Activated T-helper 17 cell treated with anti-CD3 and anti-CD28 coated beads, Interleukin-2, amount 50 U/mL, for 72 hours (primary cell): ENCODE measurements around the gene LDLRAD4. TPM values are rescaled to one million over a fixed set of nuclear protein-coding genes. Genes with fewer than 3 reads are reported as not detected.
A peak's percentile ranks its signal among the peaks of the same experiment; 100 is the strongest.

Source experiments
- ATAC-seq: fragments of 150-1000 bp; cut with Tn5 transposase; replicated peaks from 2 replicates; pipeline ENCODE4 v1.10.0; 2021; ENCODE audit warnings: mild to moderate bottlenecking, moderate library complexity
- H3K27ac Mint-ChIP-seq: one replicate; pipeline ENCODE4 v1.8.0; 2022; ENCODE audit warnings: mixed read lengths
- H3K27me3 Mint-ChIP-seq: one replicate; pipeline ENCODE4 v1.8.0; 2022; ENCODE audit warnings: mixed read lengths
- H3K36me3 Mint-ChIP-seq: one replicate; pipeline ENCODE4 v1.8.0; 2022; ENCODE audit warnings: low read depth, mild to moderate bottlenecking, mixed read lengths
- H3K4me1 Mint-ChIP-seq: one replicate; pipeline ENCODE4 v1.8.0; 2022; ENCODE audit warnings: mixed read lengths
- H3K4me3 Mint-ChIP-seq: one replicate; pipeline ENCODE4 v1.8.0; 2022; ENCODE audit warnings: mild to moderate bottlenecking, mixed read lengths
- H3K9me3 Mint-ChIP-seq: one replicate; pipeline ENCODE4 v1.8.0; 2022; ENCODE audit warnings: mixed read lengths
- total RNA-seq, 2 donors: library from RNA; stranded (reverse); gene quantifications; one replicate each; pipeline ENCODE4 v1.2.3, GENCODE V29; 2022

The LDLRAD4 gene
- total RNA-seq, 2 donors from 2014 or later, result 52.0 to 54.8 TPM

DNA sequence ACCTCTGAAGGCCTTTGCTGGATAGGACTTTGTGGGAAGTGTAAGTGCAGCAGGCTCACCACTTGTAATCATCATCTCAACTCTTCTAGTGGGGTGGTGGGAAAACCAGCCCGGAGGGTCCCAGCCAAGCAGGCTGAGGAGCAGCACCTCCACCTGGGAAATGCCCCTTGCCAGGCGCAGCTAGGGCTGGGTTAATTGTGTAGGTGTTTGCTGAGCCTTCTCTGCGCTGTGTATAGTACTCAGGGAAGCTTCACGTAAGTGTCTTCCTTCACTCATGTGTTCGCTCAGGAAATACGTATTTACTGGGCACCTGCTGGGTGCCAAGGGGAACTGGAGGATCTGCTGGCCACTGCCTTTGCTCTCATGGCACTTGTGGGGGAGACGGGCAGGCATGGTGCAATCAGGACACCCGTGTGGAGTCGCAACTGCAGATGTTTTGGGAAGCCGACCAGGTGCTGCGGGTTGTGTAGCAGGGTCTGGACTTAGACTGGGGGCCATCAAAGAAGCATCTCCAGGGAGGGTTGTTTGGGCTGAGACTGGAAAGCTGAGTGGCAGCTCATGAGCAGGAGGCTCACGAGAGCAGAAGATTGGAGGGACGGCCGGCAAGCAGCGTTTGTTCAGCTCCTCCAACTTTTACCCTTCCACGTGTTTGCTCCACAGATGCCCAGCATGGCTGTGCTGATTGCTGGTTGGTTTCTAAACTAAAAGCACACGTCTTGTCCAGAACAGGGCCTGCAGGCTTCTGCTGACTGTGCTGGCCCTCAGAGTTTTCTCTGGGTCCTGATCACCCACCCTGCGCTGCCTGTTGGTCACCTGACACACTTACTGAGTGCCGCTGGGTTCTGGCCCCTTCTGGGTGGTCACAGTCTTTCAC, 164.6 kb downstream of the LDLRAD4 start:
- peaks cover 57% of the 10 kb centered on the region for H3K4me1 Mint-ChIP-seq
- H3K9me3 Mint-ChIP-seq, result no peaks in the 10 kb centered on the region
- peak overlapping the region; percentile 100 for H3K27ac Mint-ChIP-seq
- ATAC-seq, result peak; percentile 52
- H3K27me3 Mint-ChIP-seq, result no peaks in the 10 kb centered on the region
- peak overlapping the region; percentile 95 for H3K4me3 Mint-ChIP-seq
- H3K36me3 Mint-ChIP-seq, result peaks cover 27% of the 10 kb centered on the region

DNA sequence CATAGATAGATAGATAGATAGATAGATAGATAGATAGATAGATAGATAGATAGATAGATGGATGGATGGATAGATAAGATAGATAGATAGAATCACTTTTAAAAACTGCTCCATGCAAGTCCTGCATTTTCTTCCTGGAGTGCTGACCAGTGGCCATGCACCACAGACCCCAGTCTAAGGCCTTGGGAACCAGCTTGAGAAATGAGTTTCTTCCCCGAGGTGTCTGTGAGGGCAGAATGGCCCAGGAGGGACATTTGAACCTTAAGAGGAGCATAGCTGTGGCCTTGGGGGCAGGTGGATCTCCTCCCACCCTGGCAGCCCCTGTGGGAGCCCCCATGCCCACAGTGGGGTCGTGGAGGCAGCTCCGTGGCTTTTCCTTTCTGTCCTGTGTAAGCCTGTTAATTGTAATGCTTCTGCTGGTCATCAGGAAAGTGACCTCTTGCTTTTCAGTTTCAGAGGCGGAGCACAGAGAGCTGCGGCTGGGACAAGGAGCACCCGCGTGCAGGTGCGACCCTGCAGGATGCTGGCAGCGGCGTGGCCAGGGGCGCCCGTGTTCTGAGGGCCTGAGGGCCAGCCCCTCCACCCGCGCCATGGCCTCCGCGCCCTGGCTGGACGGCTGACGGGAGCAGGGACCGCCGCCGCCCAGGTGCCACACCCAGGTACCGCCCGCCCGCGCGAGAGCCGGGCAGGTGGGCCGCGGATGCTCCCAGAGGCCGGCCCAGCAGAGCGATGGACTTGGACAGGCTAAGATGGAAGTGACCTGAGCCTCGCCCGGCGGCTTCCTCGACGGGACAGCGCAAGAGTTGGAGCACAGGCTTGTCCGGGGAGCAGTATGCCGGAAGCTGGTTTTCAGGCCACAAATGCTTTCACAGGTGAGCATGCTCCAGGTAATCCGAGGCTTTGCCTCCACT, 168.6 kb downstream of the LDLRAD4 start:
- ATAC-seq, result no peak
- Mint-ChIP-seq H3K27ac (peak overlapping the region; percentile 48), H3K4me1 (peaks cover 28% of the 10 kb centered on the region), H3K27me3 (no peaks in the 10 kb centered on the region), H3K9me3 (no peaks in the 10 kb centered on the region), H3K4me3 (no peak overlapping the region), H3K36me3 (peaks cover 56% of the 10 kb centered on the region)

DNA sequence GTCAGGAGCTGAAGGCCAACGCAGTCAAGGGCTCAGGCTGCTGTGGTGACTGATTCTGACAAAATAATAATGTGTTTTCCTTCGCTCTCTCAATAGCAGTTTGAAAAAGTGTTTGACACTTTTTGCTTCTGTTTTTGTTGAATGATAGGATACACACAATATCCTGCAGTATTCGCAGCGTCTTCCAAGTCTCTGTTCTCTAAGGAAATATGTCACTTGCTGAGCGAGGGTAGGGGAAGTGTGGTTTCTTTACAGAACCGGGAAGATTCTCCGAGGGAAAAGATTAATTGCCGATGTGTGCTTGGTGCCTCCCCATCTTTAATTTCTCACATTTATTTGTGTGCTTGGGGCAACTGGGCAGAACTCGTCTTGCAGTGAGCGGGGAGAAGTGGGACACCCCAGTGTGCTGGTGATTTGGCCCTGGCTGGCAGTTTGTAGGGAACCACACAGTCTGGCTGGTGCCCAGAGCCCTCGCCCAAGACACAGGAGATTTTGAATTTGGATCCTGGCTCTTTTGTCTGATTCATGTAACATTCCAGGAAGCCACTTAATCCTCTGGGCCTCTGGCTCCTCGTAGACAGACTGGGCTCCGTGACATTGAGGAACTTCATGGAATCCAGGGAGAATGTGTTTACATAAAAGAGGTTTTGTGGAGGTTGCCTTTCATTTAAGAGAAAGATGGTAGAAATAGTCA, 169.4 kb downstream of the LDLRAD4 start:
- peaks cover 20% of the 10 kb centered on the region for H3K4me1 Mint-ChIP-seq
- H3K36me3 Mint-ChIP-seq, result peaks cover 52% of the 10 kb centered on the region
- H3K27me3 Mint-ChIP-seq, result no peaks in the 10 kb centered on the region
- H3K9me3 Mint-ChIP-seq, result no peaks in the 10 kb centered on the region
- no peak for ATAC-seq
- H3K4me3 Mint-ChIP-seq, result no peak overlapping the region
- peak overlapping the region; percentile 14 for H3K27ac Mint-ChIP-seq

DNA sequence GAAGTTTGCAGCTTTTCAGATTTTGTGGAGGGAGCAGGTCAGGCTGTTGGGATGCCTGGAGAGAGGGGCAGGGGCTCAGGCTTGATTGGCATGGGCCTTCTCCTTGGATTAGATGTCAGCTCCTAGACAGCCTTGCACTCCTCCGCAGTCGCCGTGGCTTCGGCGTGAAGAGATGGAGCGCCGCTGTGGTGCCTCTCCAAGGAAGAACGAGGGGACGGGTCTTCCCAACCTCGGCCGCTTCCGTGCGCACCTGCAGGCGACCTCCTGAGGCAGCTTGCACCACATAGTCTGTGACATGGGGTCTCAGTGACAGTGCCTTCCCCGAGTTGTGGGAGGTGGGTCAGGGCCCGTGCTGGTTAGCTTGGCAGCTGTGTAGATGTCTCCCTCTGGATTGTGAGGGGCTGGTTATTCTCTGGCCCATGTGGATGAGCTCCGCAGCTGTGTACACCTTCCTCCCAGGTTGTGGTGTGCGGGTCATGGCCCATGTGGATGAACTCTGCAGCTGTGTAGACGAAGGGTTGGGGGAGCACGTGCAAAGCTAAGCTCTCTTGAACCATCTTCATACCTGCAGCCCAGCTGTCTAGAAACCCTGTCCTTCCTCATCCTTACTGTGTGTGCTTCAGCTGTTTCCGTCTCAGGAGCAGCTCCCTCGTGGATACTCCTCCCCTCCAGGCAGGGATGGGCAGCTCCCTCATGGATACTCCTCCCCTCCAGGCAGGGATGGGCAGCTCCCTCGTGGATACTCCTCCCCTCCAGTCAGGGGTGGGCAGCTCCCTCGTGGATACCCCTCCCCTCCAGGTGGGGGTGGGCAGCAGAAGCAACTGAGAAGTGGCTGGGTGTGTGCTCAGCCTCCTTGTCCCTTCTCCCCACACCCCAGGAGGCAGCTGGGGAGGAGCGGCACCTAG, 170.3 kb downstream of the LDLRAD4 start:
- Mint-ChIP-seq H3K9me3 (no peaks in the 10 kb centered on the region), H3K36me3 (peaks cover 48% of the 10 kb centered on the region), H3K27ac (peak overlapping the region; percentile 14)

DNA sequence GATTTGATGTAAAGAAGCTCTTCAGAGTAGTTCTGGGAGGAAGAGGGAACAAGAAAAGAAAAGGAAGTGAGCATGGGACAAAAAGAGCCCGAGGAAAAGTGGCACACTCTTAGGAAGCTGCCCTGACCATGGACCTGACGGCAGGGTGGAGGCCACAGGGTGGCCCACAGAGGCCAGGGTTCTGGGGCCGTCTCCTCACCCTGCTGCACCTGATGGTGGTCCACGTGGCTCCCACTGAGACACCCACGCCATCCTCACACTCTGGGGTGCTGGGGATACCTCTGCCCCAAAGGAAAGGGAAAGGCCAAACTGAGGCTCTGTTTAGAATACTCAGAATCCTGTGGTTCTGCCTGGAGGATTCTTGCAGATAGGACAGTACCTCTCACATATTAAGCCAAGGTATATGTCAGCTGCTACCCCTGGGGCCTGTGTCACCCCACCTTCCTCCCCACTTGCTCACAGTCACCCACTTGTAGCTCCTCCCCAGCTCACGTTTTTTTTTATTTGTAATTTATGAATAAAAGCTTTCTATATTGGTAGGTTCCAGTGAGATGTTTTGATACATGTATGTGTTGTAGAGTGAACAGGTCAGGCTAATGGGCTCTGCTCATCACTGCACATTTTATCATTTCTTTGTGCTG, 171.1 kb downstream of the LDLRAD4 start:
- no peaks in the 10 kb centered on the region for H3K27me3 Mint-ChIP-seq
- ATAC-seq, result no peak
- H3K36me3 Mint-ChIP-seq, result peaks cover 48% of the 10 kb centered on the region
- H3K27ac Mint-ChIP-seq, result peak overlapping the region; percentile 33
- H3K4me3 Mint-ChIP-seq, result no peak overlapping the region
- H3K4me1 Mint-ChIP-seq, result peaks cover 20% of the 10 kb centered on the region
- H3K9me3 Mint-ChIP-seq, result no peaks in the 10 kb centered on the region

More for the DNA sequence above, 170.3 kb downstream of the LDLRAD4 start:
- H3K27me3 Mint-ChIP-seq, result no peaks in the 10 kb centered on the region
- peaks cover 21% of the 10 kb centered on the region for H3K4me1 Mint-ChIP-seq
- ATAC-seq, result no peak
- no peak overlapping the region for H3K4me3 Mint-ChIP-seq

DNA sequence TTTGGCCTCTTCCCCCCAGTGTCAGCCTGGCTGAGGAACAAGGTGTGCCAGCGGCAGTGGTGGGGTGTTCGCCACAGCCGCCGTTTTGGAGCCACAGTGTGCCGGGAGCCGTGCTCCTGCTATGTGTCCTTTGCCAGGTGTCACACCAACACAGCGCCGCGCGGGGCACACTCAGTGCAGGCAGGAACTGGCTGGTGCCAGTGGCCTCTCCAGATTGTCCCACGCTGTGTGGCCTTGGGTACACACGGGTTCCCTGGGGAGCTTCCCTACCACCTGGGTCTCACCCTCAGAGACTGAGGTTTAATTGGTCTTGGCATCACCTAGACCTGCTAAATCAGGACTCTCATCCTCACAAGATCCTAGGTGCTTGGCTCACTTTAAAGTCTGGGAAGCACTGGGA, 171.6 kb downstream of the LDLRAD4 start:
- no peak for ATAC-seq
- peaks cover 48% of the 10 kb centered on the region for H3K36me3 Mint-ChIP-seq
- H3K27me3 Mint-ChIP-seq, result no peaks in the 10 kb centered on the region
- no peaks in the 10 kb centered on the region for H3K9me3 Mint-ChIP-seq
- H3K4me3 Mint-ChIP-seq, result no peak overlapping the region
- peaks cover 14% of the 10 kb centered on the region for H3K4me1 Mint-ChIP-seq
- peak overlapping the region; percentile 33 for H3K27ac Mint-ChIP-seq

DNA sequence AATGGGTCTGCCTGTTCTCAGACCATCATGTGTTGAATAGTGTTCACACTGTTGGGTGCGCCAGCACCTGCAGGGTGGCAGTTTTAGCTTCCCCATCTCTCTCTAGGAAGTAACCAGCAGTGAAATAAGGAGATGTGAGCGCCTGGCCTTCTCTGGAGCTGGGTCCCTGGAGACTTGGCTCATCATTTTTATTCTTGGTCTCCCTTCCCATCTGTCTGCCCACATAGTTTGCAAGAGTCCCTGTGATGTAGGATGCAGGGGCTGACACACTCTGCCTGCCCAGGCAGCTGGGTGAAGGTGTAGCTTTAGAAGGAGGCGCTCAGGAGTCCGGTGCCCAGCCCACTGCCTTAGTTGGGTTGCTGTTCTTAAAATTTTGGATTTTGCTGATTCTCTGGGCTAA, 172.2 kb downstream of the LDLRAD4 start:
- Mint-ChIP-seq H3K4me3 (no peak overlapping the region), H3K4me1 (peaks cover 12% of the 10 kb centered on the region), H3K9me3 (no peaks in the 10 kb centered on the region), H3K36me3 (peaks cover 48% of the 10 kb centered on the region), H3K27me3 (no peaks in the 10 kb centered on the region), H3K27ac (peak overlapping the region; percentile 33)
- no peak for ATAC-seq

DNA sequence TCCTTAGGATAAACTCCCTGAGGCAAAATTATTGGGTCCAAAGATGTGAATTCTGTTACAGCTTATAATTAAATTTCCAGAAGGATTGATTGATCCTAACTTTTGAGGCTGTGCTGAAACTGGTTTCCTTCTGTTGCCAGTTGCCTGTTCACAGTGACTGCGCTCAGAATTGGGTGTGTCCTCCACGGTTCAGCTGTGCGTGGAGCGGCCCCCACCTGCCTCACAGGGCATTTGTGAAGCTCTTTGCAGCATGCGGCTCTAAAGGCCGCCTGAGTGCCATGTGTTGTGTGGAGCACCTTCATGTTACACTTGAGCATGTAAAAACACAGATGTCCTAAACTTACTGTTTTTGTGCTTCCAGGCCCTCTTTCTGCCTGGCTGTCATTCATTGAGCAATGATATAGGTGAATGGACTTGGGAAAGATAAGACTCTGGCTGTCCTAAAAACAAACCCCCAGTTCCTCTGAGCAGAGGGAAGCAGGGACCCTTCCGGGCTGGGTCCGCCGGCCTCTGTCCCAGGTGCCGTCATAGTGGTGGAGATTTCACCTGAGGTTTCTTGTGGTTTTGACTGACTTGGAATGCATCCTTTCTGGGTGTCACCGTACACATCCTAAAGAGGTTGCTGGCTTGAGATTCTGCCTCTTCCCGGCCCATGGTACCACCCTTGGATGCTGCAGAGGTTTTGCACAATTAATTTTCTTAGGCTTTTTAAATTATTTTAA, 173.6 kb downstream of the LDLRAD4 start:
- no peak for ATAC-seq
- Mint-ChIP-seq H3K27me3 (no peaks in the 10 kb centered on the region), H3K36me3 (peaks cover 55% of the 10 kb centered on the region), H3K4me1 (peaks cover 12% of the 10 kb centered on the region), H3K4me3 (no peak overlapping the region), H3K27ac (no peak overlapping the region), H3K9me3 (no peaks in the 10 kb centered on the region)

DNA sequence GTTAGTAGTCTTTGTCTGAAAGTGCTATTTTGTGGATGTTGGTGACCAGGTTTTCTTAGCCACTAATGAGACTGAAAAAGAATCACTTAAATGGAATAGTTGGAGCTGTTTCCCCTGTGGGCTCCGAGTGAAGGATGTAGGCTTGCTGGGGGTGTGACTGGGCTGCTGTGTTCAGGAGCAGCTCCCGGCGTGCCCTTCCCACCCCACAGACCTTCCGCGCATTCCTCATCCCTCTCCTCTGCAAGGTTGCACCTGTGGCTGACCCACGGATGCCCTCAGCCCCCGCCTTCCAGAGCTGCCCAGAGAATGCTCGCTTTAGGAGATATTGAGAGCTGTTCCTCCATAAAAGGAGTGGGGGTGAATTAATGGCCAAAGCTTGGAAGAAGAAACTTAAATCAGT, 174.3 kb downstream of the LDLRAD4 start:
- H3K4me3 Mint-ChIP-seq, result no peak overlapping the region
- no peak for ATAC-seq

DNA sequence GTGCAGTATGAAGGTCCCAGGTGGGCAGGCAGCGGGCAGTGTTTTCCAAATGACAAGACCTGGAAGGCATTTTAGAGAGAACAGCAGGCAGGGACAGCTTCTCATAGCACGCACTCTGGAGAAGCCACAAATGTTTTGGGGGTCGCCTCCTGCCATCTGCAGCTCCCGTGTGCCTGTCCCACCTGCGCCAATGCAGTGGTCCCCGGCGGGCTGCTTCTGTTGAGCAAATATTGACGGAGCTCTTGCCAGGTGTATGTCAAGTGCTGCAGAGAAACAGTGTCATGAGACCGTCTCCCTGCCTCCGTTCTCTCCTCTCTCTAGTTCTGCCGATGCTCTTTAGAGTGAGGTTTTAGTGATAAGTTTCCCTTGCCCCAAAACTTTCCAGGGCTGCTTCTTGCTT, 174.8 kb downstream of the LDLRAD4 start:
- Mint-ChIP-seq H3K27ac (no peak overlapping the region), H3K36me3 (peaks cover 59% of the 10 kb centered on the region), H3K4me1 (peaks cover 8% of the 10 kb centered on the region), H3K9me3 (no peaks in the 10 kb centered on the region), H3K4me3 (no peak overlapping the region), H3K27me3 (no peaks in the 10 kb centered on the region)
- ATAC-seq, result no peak

More for the DNA sequence above, 174.3 kb downstream of the LDLRAD4 start:
- Mint-ChIP-seq H3K9me3 (no peaks in the 10 kb centered on the region), H3K4me1 (peaks cover 12% of the 10 kb centered on the region), H3K27ac (no peak overlapping the region), H3K27me3 (no peaks in the 10 kb centered on the region), H3K36me3 (peaks cover 59% of the 10 kb centered on the region)

DNA sequence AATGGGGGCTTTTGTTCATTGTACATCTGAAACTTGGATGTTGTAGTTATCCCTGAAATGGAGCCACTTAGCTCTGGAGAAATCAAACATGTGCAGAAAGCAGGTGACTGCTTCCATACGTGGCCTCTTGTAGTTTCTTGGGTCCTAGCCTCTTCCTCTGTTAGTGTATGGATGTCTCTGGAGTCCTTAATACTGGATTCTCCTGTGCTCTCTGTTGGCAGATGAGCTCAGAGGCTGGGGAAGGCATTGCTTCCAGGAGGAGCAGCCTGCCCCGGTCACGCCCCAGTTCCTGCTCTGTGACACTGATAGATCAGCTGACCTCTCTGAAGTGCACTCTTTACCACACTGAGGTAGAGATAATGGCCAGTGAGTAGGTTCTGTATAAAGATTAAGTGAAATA, 176.2 kb downstream of the LDLRAD4 start:
- peaks cover 7% of the 10 kb centered on the region for H3K4me1 Mint-ChIP-seq
- no peaks in the 10 kb centered on the region for H3K9me3 Mint-ChIP-seq
- ATAC-seq, result no peak
- peaks cover 59% of the 10 kb centered on the region for H3K36me3 Mint-ChIP-seq
- H3K4me3 Mint-ChIP-seq, result no peak overlapping the region
- H3K27me3 Mint-ChIP-seq, result no peaks in the 10 kb centered on the region
- no peak overlapping the region for H3K27ac Mint-ChIP-seq

DNA sequence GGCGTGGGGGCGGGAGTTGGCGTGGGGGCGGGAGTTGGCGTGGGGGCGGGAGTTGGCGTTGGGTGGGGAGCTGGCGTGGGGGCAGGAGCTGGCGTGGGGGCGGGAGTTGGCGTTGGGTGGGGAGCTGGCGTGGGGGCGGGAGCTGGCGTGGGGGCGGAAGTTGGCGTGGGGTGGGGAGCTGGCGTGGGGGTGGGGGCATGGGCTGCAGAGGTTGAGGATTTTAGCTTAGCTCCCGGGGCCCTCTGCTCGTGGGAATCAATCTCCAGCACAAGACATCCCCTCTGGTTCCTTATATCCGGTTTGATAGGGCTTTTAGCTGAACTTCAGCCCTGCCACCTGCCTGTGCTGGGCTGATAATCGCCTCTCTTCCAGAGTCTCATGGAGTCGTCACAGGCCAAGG, 177.0 kb downstream of the LDLRAD4 start:
- Mint-ChIP-seq H3K4me1 (peaks cover 7% of the 10 kb centered on the region), H3K4me3 (no peak overlapping the region), H3K9me3 (no peaks in the 10 kb centered on the region), H3K36me3 (peaks cover 57% of the 10 kb centered on the region), H3K27ac (no peak overlapping the region), H3K27me3 (no peaks in the 10 kb centered on the region)
- ATAC-seq, result no peak
